GM10266 (cell line): ENCODE results near the gene AAR2.

Experiments used
- DNase-seq: peaks from one replicate; pipeline ENCODE4 v3.0.0; 2012; ENCODE audit errors: extremely low spot score
- CTCF ChIP-seq: IDR thresholded peaks from 2 replicates; pipeline ENCODE4 v1.5.1; 2012; ENCODE audit warnings: mild to moderate bottlenecking, low read depth; ENCODE audit not compliant: control insufficient read depth, insufficient read depth; ENCODE audit errors: missing control alignments

The AAR2 gene

GRCh38 chr20:36208257-36208656 is 28.0 kb upstream of the AAR2 start:
- no peak for TF ChIP-seq CTCF
- no peak for DNase-seq

GRCh38 chr20:36210436-36211021 is 25.7 kb upstream of the AAR2 start:
- no peak for DNase-seq
- TF ChIP-seq CTCF = no peak

GRCh38 chr20:36213362-36213761 is 22.9 kb upstream of the AAR2 start:
- no peak for TF ChIP-seq CTCF
- DNase-seq = no peak

- peak; percentile 79 for TF ChIP-seq CTCF
- DNase-seq = peak; percentile 58
Measured at GRCh38 chr20:36214684-36215256, 21.5 kb upstream of the AAR2 start.

- no peak for DNase-seq
- no peak for TF ChIP-seq CTCF
Measured at GRCh38 chr20:36215778-36216177, 20.5 kb upstream of the AAR2 start.

- TF ChIP-seq CTCF = no peak
- DNase-seq = no peak
Measured at GRCh38 chr20:36216314-36217025, 19.8 kb upstream of the AAR2 start.

- TF ChIP-seq CTCF = no peak
- DNase-seq = no peak
Measured at GRCh38 chr20:36217226-36217625, 19.1 kb upstream of the AAR2 start.
